ENCODE measurements around the gene LRMDA. TPM values are rescaled to one million over a fixed set of nuclear protein-coding genes. Genes with fewer than 3 reads are reported as not detected.

LRMDA gene
- total RNA-seq, 1 experiment from 2014 or later: 1.2 TPM

- no peaks in the 10 kb centered on the region for H3K9me3 ChIP-seq (ENCODE audit: low read length)
- peaks cover 5% of the 10 kb centered on the region; the same call in 1 of the 2 replicates for H3K4me1 ChIP-seq (ENCODE audit: insufficient read depth, low read length)
- peaks cover 36% of the 10 kb centered on the region for H3K27me3 ChIP-seq (ENCODE audit: low read length)
- TF ChIP-seq CTCF (conservative IDR thresholded peaks at IDR 0.05; ENCODE audit: low read depth, low read length) (no peak), EZH2phosphoT487 (IDR thresholded peaks at IDR 0.05; ENCODE audit: borderline replicate concordance, low read length) (no peak), EZH2 (IDR thresholded peaks at IDR 0.05; ENCODE audit: low read length, unreplicated experiment) (no peak)
- no peaks in the 10 kb centered on the region for H4K20me1 ChIP-seq (ENCODE audit: low read length)
- intact Hi-C loops (cut with micrococcal nuclease): no loop called here
- H3K4me2 ChIP-seq (ENCODE audit: low read length): peak overlapping the region; percentile 77
- BruUV-seq (replicated peaks): TSS peak; percentile 32
- no peaks in the 10 kb centered on the region for H3K36me3 ChIP-seq (ENCODE audit: low read depth, low read length)
- H2AFZ ChIP-seq (ENCODE audit: low read length): peak overlapping the region; percentile 77
- no peak for ATAC-seq
- no peaks in the 10 kb centered on the region for H3K79me2 ChIP-seq (ENCODE audit: low read length)
- H3K9me2 ChIP-seq (replicated peaks; ENCODE audit: low read length): no peaks in the 10 kb centered on the region
- POLR2A ChIA-PET (ENCODE audit: unreplicated experiment): no interaction called here
- H3K4me3 ChIP-seq (ENCODE audit: low read length): peak overlapping the region; percentile 63
- CTCF ChIA-PET: no interaction called here
- H3K27ac ChIP-seq (ENCODE audit: low read length): no peak overlapping the region
- H3K9ac ChIP-seq (ENCODE audit: low read length): no peak overlapping the region; the same call in 1 of the 2 replicates
- H3F3A ChIP-seq (ENCODE audit: low read length, unreplicated experiment): no peaks in the 10 kb centered on the region
- DNase-seq: no peak
Observed at GRCh38 chr10:75432176-75432575, 752 bp downstream of the LRMDA start.

- H3K4me3 ChIP-seq (ENCODE audit: low read length): no peak overlapping the region
- H3K79me2 ChIP-seq (ENCODE audit: low read length): no peaks in the 10 kb centered on the region
- no peaks in the 10 kb centered on the region for H3K36me3 ChIP-seq (ENCODE audit: low read depth, low read length)
- intact Hi-C loops (cut with micrococcal nuclease): no loop called here
- no peak overlapping the region for H2AFZ ChIP-seq (ENCODE audit: low read length)
- TF ChIP-seq EZH2 (IDR thresholded peaks at IDR 0.05; ENCODE audit: low read length, unreplicated experiment) (no peak), EZH2phosphoT487 (IDR thresholded peaks at IDR 0.05; ENCODE audit: borderline replicate concordance, low read length) (no peak), CTCF (conservative IDR thresholded peaks at IDR 0.05; ENCODE audit: low read depth, low read length) (no peak)
- peaks cover 5% of the 10 kb centered on the region; the same call in 1 of the 2 replicates for H3K4me1 ChIP-seq (ENCODE audit: insufficient read depth, low read length)
- no peak overlapping the region for H3K4me2 ChIP-seq (ENCODE audit: low read length)
- no peaks in the 10 kb centered on the region for H4K20me1 ChIP-seq (ENCODE audit: low read length)
- POLR2A ChIA-PET (ENCODE audit: unreplicated experiment): no interaction called here
- no peaks in the 10 kb centered on the region for H3K9me3 ChIP-seq (ENCODE audit: low read length)
- no peak overlapping the region for H3K9ac ChIP-seq (ENCODE audit: low read length)
- CTCF ChIA-PET: no interaction called here
- peaks cover 36% of the 10 kb centered on the region for H3K27me3 ChIP-seq (ENCODE audit: low read length)
- no peak for ATAC-seq
- DNase-seq: no peak
- no TSS peak for BruUV-seq (replicated peaks)
- no peak overlapping the region for H3K27ac ChIP-seq (ENCODE audit: low read length)
- H3K9me2 ChIP-seq (replicated peaks; ENCODE audit: low read length): no peaks in the 10 kb centered on the region
- H3F3A ChIP-seq (ENCODE audit: low read length, unreplicated experiment): no peaks in the 10 kb centered on the region
Observed at GRCh38 chr10:75432763-75433162, 1.3 kb downstream of the LRMDA start.

- Histone ChIP-seq H3K36me3 (ENCODE audit: low read depth, low read length) (no peaks in the 10 kb centered on the region), H3K27me3 (ENCODE audit: low read length) (peaks cover 36% of the 10 kb centered on the region), H3K4me2 (ENCODE audit: low read length) (no peak overlapping the region), H4K20me1 (ENCODE audit: low read length) (no peaks in the 10 kb centered on the region), H3K27ac (ENCODE audit: low read length) (no peak overlapping the region), H3K79me2 (ENCODE audit: low read length) (no peaks in the 10 kb centered on the region), H3F3A (ENCODE audit: low read length, unreplicated experiment) (no peaks in the 10 kb centered on the region), H3K9me2 (replicated peaks; ENCODE audit: low read length) (no peaks in the 10 kb centered on the region), H3K9ac (ENCODE audit: low read length) (no peak overlapping the region), H3K4me3 (ENCODE audit: low read length) (no peak overlapping the region), H3K4me1 (ENCODE audit: insufficient read depth, low read length) (peaks cover 5% of the 10 kb centered on the region; the same call in 1 of the 2 replicates), H3K9me3 (ENCODE audit: low read length) (no peaks in the 10 kb centered on the region), H2AFZ (ENCODE audit: low read length) (no peak overlapping the region)
- ChIA-PET CTCF (no interaction called here), POLR2A (ENCODE audit: unreplicated experiment) (no interaction called here)
- ATAC-seq (no peak), DNase-seq (no peak)
- no TSS peak for BruUV-seq (replicated peaks)
- no peak for TF ChIP-seq CTCF (conservative IDR thresholded peaks at IDR 0.05; ENCODE audit: low read depth, low read length)
- TF ChIP-seq EZH2phosphoT487 (IDR thresholded peaks at IDR 0.05; ENCODE audit: borderline replicate concordance, low read length): no peak
- no peak for TF ChIP-seq EZH2 (IDR thresholded peaks at IDR 0.05; ENCODE audit: low read length, unreplicated experiment)
- intact Hi-C loops (cut with micrococcal nuclease): no loop called here
Observed at GRCh38 chr10:75433216-75433615, 1.8 kb downstream of the LRMDA start.
